Activated CD8-positive, alpha-beta memory T cell treated with anti-CD3 and anti-CD28 coated beads, Interleukin-2, amount 10 ng/mL, durations not matched to agents 7 days and 5 days (primary cell): ENCODE results near the gene EIF1AD. TPM values are rescaled to one million over a fixed set of nuclear protein-coding genes. Genes with fewer than 3 reads are reported as not detected.

Experiments used
- ATAC-seq: fragments of 150-1000 bp; cut with Tn5 transposase; one replicate; pipeline ENCODE4 v1.10.0; 2021; ENCODE audit warnings: moderate library complexity
- CTCF ChIA-PET: fragments of 350-600 bp; sonication (Branson Sonifier 250); formaldehyde crosslinking; loops from one replicate; lab custom pipeline; 2021; ENCODE audit warnings: antibody characterized with exemption; lab: Charles Lee
- DNase-seq: peaks from one replicate; pipeline ENCODE4 v3.0.0-alpha.2; 2020
- H3K27ac Mint-ChIP-seq: one replicate; pipeline ENCODE4 v1.8.0; 2021; ENCODE audit warnings: mild to moderate bottlenecking, mixed read lengths
- H3K27me3 Mint-ChIP-seq: one replicate; pipeline ENCODE4 v1.8.0; 2021; ENCODE audit warnings: mixed read lengths
- H3K36me3 Mint-ChIP-seq: one replicate; pipeline ENCODE4 v1.8.0; 2021; ENCODE audit warnings: mild to moderate bottlenecking, mixed read lengths
- H3K4me1 Mint-ChIP-seq: one replicate; pipeline ENCODE4 v1.8.0; 2021; ENCODE audit warnings: mixed read lengths
- H3K4me3 Mint-ChIP-seq: one replicate; pipeline ENCODE4 v1.8.0; 2021; ENCODE audit warnings: mild to moderate bottlenecking, moderate library complexity, mixed read lengths
- H3K9me3 Mint-ChIP-seq: one replicate; pipeline ENCODE4 v1.8.0; 2022; ENCODE audit warnings: low read depth, mixed read lengths
- total RNA-seq, 2 experiments: library from RNA; stranded (reverse); gene quantifications; one replicate each; pipeline ENCODE4 v1.2.3, GENCODE V29; 2021

Gene EIF1AD
- total RNA-seq, 2 experiments from 2014 or later, result 57.5 to 60.3 TPM

DNA sequence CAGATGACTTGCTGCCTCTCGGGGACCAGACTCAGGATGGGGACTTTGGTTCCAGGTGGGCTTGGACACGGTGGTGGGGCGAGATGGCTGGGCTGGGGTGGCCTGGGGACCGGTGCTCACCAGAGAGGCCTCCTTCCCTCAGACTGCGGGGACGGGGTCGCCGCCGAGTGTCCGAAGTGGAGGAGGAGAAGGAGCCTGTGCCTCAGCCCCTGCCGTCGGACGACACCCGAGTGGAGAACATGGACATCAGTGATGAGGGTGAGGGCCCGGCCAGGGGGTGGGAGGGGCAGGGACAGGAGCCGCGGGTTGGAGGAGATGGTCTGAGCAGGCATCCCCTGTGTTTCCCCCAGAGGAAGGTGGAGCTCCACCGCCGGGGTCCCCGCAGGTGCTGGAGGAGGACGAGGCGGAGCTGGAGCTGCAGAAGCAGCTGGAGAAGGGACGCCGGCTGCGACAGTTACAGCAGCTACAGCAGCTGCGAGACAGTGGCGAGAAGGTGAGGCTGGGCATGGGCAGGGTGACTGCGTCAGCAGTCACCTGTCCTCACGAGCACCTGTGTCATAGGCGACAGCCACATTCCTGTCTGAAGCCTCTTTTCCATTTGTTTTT, 34.5 kb downstream of the EIF1AD start:
- Mint-ChIP-seq H3K27me3 (no peaks in the 10 kb centered on the region), H3K36me3 (peaks cover 50% of the 10 kb centered on the region), H3K4me1 (peaks cover 18% of the 10 kb centered on the region)

DNA sequence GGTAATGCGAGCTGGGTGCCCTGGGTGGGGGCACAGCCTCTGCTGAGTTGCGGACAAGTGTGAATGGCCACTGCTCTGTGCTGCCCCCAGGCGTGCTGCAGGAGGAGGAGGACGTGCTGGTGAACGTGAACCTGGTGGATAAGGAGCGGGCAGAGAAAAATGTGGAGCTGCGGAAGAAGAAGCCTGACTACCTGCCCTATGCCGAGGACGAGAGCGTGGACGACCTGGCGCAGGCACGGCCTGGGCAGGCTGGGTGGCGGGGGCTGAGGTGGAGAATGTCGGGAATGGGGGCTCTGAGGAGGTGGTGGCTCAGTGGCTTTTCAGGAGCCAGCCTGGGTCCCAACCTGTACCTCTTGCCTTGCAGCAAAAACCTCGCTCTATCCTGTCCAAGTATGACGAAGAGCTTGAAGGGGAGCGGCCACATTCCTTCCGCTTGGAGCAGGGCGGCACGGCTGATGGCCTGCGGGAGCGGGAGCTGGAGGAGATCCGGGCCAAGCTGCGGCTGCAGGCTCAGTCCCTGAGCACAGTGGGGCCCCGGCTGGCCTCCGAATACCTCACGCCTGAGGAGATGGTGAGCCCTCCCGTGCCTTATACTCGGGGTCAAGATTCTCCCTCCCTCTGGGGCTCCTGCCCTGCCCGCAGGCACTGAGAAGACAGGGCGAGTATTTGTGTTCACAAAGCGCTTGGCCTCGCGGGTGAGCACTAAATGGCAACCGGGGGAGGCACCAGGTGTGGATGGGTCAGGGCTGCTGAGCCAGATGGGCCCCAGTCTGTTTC, 35.8 kb downstream of the EIF1AD start:
- H3K4me3 Mint-ChIP-seq, result no peak overlapping the region
- H3K27ac Mint-ChIP-seq, result no peak overlapping the region
- H3K4me1 Mint-ChIP-seq, result peaks cover 21% of the 10 kb centered on the region
- CTCF ChIA-PET, result interaction anchor here (0.9 to 1.9 kb wide), 2 partner anchors 56 to 82 kb away, joined by 4 read pairs; no protein-coding TSS in a partner anchor
- ATAC-seq, result no peak
- H3K36me3 Mint-ChIP-seq, result peaks cover 46% of the 10 kb centered on the region
- no peak for DNase-seq
- no peaks in the 10 kb centered on the region for H3K27me3 Mint-ChIP-seq
- H3K9me3 Mint-ChIP-seq, result no peaks in the 10 kb centered on the region

More for the DNA sequence above, 34.5 kb downstream of the EIF1AD start:
- CTCF ChIA-PET, result interaction anchor here (1.4 kb wide), 1 partner anchor 55 kb away, joined by 3 read pairs; no protein-coding TSS in a partner anchor
- H3K9me3 Mint-ChIP-seq, result no peaks in the 10 kb centered on the region
- DNase-seq, result no peak
- no peak overlapping the region for H3K27ac Mint-ChIP-seq
- no peak for ATAC-seq
- no peak overlapping the region for H3K4me3 Mint-ChIP-seq

DNA sequence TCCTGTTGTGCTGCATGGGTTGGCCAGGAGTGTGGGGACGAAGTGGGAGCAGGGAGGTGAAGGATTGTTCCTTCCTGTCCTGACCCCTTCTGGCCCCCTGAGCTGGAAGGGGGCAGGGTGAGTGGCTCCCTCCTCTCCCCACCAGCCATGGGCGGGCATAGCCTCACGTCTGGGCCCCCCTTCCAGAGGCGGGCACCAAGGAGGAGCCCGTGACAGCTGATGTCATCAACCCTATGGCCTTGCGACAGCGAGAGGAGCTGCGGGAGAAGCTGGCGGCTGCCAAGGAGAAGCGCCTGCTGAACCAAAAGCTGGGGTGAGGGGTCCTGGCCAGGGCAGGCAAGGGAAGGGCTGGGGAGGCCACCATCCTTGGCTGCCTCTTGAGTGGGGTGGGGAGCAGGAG, 37.1 kb downstream of the EIF1AD start:
- H3K4me3 Mint-ChIP-seq, result no peak overlapping the region

DNA sequence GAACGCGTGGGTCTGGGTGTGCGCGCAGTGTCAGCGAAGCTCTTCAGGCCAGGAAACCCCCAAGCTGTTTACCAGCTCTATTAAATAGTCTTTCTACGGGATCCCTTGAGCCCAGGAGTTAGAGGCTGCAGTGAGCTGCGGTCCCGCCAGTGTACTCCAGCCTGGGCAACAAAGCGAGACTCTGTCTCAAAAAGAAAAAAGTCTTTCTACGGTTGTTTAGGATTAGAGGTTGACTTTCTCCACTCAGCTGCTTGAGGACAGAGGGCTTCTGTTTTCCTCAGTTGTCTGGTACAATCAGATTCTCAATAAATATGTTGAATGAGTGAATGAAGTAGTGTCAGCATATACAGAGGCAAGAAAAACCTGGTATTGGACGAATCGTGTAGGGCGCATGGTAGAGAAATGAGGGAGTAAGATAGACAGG, 39.8 kb downstream of the EIF1AD start:
- H3K36me3 Mint-ChIP-seq, result peaks cover 25% of the 10 kb centered on the region
- peaks cover 35% of the 10 kb centered on the region for H3K4me1 Mint-ChIP-seq
- CTCF ChIA-PET, result interaction anchor here (0.9 to 3.3 kb wide), 6 partner anchors 27 to 251 kb away, joined by 3 to 23 read pairs (median 4); partner anchors contain the start of genes CCDC85B and FIBP
- DNase-seq, result no peak
- ATAC-seq, result no peak
- no peaks in the 10 kb centered on the region for H3K9me3 Mint-ChIP-seq
- H3K4me3 Mint-ChIP-seq, result peak overlapping the region; percentile 90
- no peaks in the 10 kb centered on the region for H3K27me3 Mint-ChIP-seq
- peak overlapping the region; percentile 68 for H3K27ac Mint-ChIP-seq

More for the DNA sequence above, 37.1 kb downstream of the EIF1AD start:
- H3K9me3 Mint-ChIP-seq, result no peaks in the 10 kb centered on the region
- peaks cover 28% of the 10 kb centered on the region for H3K4me1 Mint-ChIP-seq
- no peaks in the 10 kb centered on the region for H3K27me3 Mint-ChIP-seq
- peaks cover 40% of the 10 kb centered on the region for H3K36me3 Mint-ChIP-seq
- H3K27ac Mint-ChIP-seq, result no peak overlapping the region
- no peak for ATAC-seq
- no peak for DNase-seq
- CTCF ChIA-PET, result interaction anchor here (1.0 to 1.9 kb wide), 2 partner anchors 57 to 80 kb away, joined by 4 read pairs; no protein-coding TSS in a partner anchor

GRCh38 chr11:65961267-65962140, 40.5 kb downstream of the EIF1AD start, which contains the start of gene SART1:
Gene SART1 (plus strand): TSS chr11:65961734. CDS start chr11:65961781, 47 bp downstream.
- CTCF ChIA-PET, result interaction anchor here (0.9 to 3.3 kb wide), 7 partner anchors 27 to 250 kb away, joined by 3 to 23 read pairs (median 4); partner anchors contain the start of genes CCDC85B, FIBP and MUS81
- peak; percentile 95 for ATAC-seq

GRCh38 chr11:65960824-65961266, 41.1 kb downstream of the EIF1AD start:
- Mint-ChIP-seq H3K36me3 (peaks cover 17% of the 10 kb centered on the region), H3K27me3 (no peaks in the 10 kb centered on the region), H3K4me1 (peaks cover 44% of the 10 kb centered on the region), H3K9me3 (no peaks in the 10 kb centered on the region), H3K4me3 (peak overlapping the region; percentile 90), H3K27ac (peak overlapping the region; percentile 97)
- CTCF ChIA-PET, result interaction anchor here (0.7 to 3.3 kb wide), 6 partner anchors 23 to 250 kb away, joined by 3 to 23 read pairs (median 6); partner anchors contain the start of genes CCDC85B, FIBP and MUS81
- ATAC-seq, result peak; percentile 3
- DNase-seq, result no peak

More at GRCh38 chr11:65961267-65962140, 40.5 kb downstream of the EIF1AD start, which contains the start of gene SART1:
- Mint-ChIP-seq H3K27me3 (no peaks in the 10 kb centered on the region), H3K4me3 (peak within 1 kb of the TSS; percentile 90), H3K4me1 (peaks cover 41% of the 10 kb centered on the region), H3K36me3 (peaks cover 20% of the 10 kb centered on the region), H3K27ac (peak within 1 kb of the TSS; percentile 97), H3K9me3 (no peaks in the 10 kb centered on the region)
- DNase-seq, result peak; percentile 99

GRCh38 chr11:65958774-65959420, 43.1 kb downstream of the EIF1AD start:
- H3K27me3 Mint-ChIP-seq, result no peaks in the 10 kb centered on the region
- peaks cover 40% of the 10 kb centered on the region for H3K4me1 Mint-ChIP-seq
- ATAC-seq (no peak), DNase-seq (no peak)
- peaks cover 5% of the 10 kb centered on the region for H3K36me3 Mint-ChIP-seq
- CTCF ChIA-PET, result interaction anchor here (1.0 to 2.3 kb wide), 4 partner anchors 13 to 74 kb away, joined by 3 to 8 read pairs (median 6); partner anchors contain the start of gene FIBP
- H3K4me3 Mint-ChIP-seq, result no peak overlapping the region
- no peaks in the 10 kb centered on the region for H3K9me3 Mint-ChIP-seq
- peak overlapping the region; percentile 11 for H3K27ac Mint-ChIP-seq

DNA sequence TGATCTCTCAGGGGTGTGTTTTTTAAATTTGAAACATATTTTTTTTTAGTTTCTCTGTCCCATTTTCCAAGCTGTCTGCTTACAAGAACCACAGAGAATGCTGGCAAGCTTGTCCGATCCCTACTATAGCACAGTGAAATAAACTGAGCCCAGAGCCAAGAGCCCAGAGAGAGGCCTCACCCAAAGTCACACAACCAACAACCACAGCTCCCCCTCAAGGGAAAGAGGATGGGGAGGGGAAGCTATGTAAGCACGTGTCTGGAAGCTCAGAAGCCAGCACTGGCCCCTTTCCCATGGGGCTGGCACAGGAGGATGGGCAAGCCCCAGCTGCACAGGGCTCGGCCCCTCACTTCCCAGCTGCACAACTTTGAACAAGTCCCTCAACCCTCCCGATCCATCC, 43.7 kb downstream of the EIF1AD start:
- Mint-ChIP-seq H3K27ac (no peak overlapping the region), H3K4me1 (peaks cover 35% of the 10 kb centered on the region), H3K9me3 (no peaks in the 10 kb centered on the region), H3K27me3 (no peaks in the 10 kb centered on the region), H3K36me3 (peaks cover 5% of the 10 kb centered on the region), H3K4me3 (no peak overlapping the region)
- CTCF ChIA-PET, result interaction anchor here (1.0 to 2.3 kb wide), 4 partner anchors 12 to 74 kb away, joined by 3 to 8 read pairs (median 6); partner anchors contain the start of gene FIBP
- no peak for DNase-seq
- no peak for ATAC-seq

DNA sequence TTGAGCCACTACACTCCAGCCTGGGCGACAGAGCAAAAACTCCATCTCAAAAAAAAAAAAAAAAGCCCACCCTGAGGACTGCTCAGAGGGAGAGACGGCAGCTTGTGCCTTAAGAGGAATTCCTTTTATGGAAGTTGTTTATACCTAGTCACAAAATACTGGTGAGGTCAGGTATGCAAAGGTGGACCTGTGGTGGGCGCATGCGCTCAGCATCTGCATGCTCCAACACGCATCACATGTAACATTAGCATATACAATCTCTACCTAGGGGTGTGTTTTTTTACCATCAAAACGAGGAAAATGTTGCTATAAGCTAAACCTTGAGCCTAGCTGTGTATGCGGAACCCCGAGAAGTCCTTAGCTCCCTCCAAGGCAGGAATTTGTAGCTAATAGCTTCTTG, 47.2 kb downstream of the EIF1AD start:
- CTCF ChIA-PET, result interaction anchor here (0.7 to 2.9 kb wide), 4 partner anchors 10 to 114 kb away, joined by 3 to 10 read pairs (median 4); no protein-coding TSS in a partner anchor
- DNase-seq, result no peak
- no peak overlapping the region for H3K4me3 Mint-ChIP-seq
- peaks cover 16% of the 10 kb centered on the region for H3K4me1 Mint-ChIP-seq
- H3K27me3 Mint-ChIP-seq, result peaks cover 4% of the 10 kb centered on the region
- H3K27ac Mint-ChIP-seq, result no peak overlapping the region
- no peaks in the 10 kb centered on the region for H3K9me3 Mint-ChIP-seq
- no peaks in the 10 kb centered on the region for H3K36me3 Mint-ChIP-seq
- ATAC-seq, result no peak

GRCh38 chr11:65953471-65953870, 48.5 kb downstream of the EIF1AD start:
- no peaks in the 10 kb centered on the region for H3K9me3 Mint-ChIP-seq
- H3K27ac Mint-ChIP-seq, result no peak overlapping the region
- no peaks in the 10 kb centered on the region for H3K36me3 Mint-ChIP-seq
- peaks cover 16% of the 10 kb centered on the region for H3K4me1 Mint-ChIP-seq
- DNase-seq, result no peak
- CTCF ChIA-PET, result interaction anchor here (0.7 kb wide), 1 partner anchor 144 kb away, joined by 3 read pairs; no protein-coding TSS in a partner anchor
- no peak for ATAC-seq
- peaks cover 4% of the 10 kb centered on the region for H3K27me3 Mint-ChIP-seq
- H3K4me3 Mint-ChIP-seq, result no peak overlapping the region

- Mint-ChIP-seq H3K36me3 (no peaks in the 10 kb centered on the region), H3K27me3 (peaks cover 4% of the 10 kb centered on the region), H3K27ac (no peak overlapping the region), H3K4me3 (no peak overlapping the region), H3K9me3 (no peaks in the 10 kb centered on the region), H3K4me1 (peaks cover 9% of the 10 kb centered on the region)
- CTCF ChIA-PET, result interaction anchor here (1.2 to 2.3 kb wide), 3 partner anchors 16 to 67 kb away, joined by 3 to 7 read pairs (median 3); partner anchors contain the start of gene FIBP
- DNase-seq (no peak), ATAC-seq (no peak)
Measured at GRCh38 chr11:65952052-65952521, 49.9 kb downstream of the EIF1AD start.
